Inflammatory macrophage treated with lipopolysaccharide for 4 hours (primary cell): Measurements from ENCODE around the gene TRAT1.
"Not testable (repeated sequence)": the region's sequence is repeated elsewhere in the genome, so short reads cannot be mapped to it uniquely, and the experiment has no call there.

Experiments used
- DNase-seq: peaks from one replicate; pipeline ENCODE4 v3.0.0-alpha.2; 2020

TRAT1 gene

GRCh38 chr3:108822123-108822897, at the start of gene TRAT1:
Gene TRAT1, plus strand, starts transcription at chr3:108822786. Its CDS starts 142 bp downstream, at chr3:108822928.
- DNase-seq, result no peak

- no peak for DNase-seq
Measured at GRCh38 chr3:108775649-108776048, 46.9 kb upstream of the TRAT1 start.

GRCh38 chr3:108779496-108779895, 43.1 kb upstream of the TRAT1 start:
- no peak for DNase-seq

- DNase-seq, result no peak
Measured at GRCh38 chr3:108780235-108780634, 42.4 kb upstream of the TRAT1 start.

GRCh38 chr3:108791473-108791872, 31.1 kb upstream of the TRAT1 start:
- no peak for DNase-seq

GRCh38 chr3:108804437-108804836, 18.1 kb upstream of the TRAT1 start:
- no peak for DNase-seq

- no peak for DNase-seq
Measured at GRCh38 chr3:108804966-108805365, 17.6 kb upstream of the TRAT1 start.

- no peak for DNase-seq
Measured at GRCh38 chr3:108806316-108806715, 16.3 kb upstream of the TRAT1 start.

GRCh38 chr3:108818404-108818803, 4.2 kb upstream of the TRAT1 start:
- DNase-seq, result no peak

GRCh38 chr3:108820586-108820985, 2.0 kb upstream of the TRAT1 start:
- DNase-seq, result no peak

GRCh38 chr3:108823227-108823626, 641 bp downstream of the TRAT1 start:
- DNase-seq, result no peak

- DNase-seq, result not testable (repeated sequence)
Measured at GRCh38 chr3:108823803-108824202, 1.2 kb downstream of the TRAT1 start.

- DNase-seq, result no peak
Measured at GRCh38 chr3:108826309-108827187, 4.0 kb downstream of the TRAT1 start.

- DNase-seq, result no peak
Measured at GRCh38 chr3:108830381-108830780, 7.8 kb downstream of the TRAT1 start.

- DNase-seq, result no peak
Measured at GRCh38 chr3:108830991-108831614, 8.5 kb downstream of the TRAT1 start.

- no peak for DNase-seq
Measured at GRCh38 chr3:108833611-108834010, 11.0 kb downstream of the TRAT1 start.

GRCh38 chr3:108834551-108834950, 12.0 kb downstream of the TRAT1 start:
- no peak for DNase-seq

- no peak for DNase-seq
Measured at GRCh38 chr3:108835101-108835500, 12.5 kb downstream of the TRAT1 start.

- no peak for DNase-seq
Measured at GRCh38 chr3:108838436-108838835, 15.8 kb downstream of the TRAT1 start.

GRCh38 chr3:108845709-108846293, 23.2 kb downstream of the TRAT1 start:
- no peak for DNase-seq

GRCh38 chr3:108847187-108847586, 24.6 kb downstream of the TRAT1 start:
- DNase-seq, result no peak

- no peak for DNase-seq
Measured at GRCh38 chr3:108849075-108849474, 26.5 kb downstream of the TRAT1 start.

- DNase-seq, result no peak
Measured at GRCh38 chr3:108861401-108861800, 38.8 kb downstream of the TRAT1 start.
